ENCODE data around the gene ABI3BP.
"Not testable (repeated sequence)": the region's sequence is repeated elsewhere in the genome, so short reads cannot be mapped to it uniquely, and the experiment has no call there.

ABI3BP gene

DNA sequence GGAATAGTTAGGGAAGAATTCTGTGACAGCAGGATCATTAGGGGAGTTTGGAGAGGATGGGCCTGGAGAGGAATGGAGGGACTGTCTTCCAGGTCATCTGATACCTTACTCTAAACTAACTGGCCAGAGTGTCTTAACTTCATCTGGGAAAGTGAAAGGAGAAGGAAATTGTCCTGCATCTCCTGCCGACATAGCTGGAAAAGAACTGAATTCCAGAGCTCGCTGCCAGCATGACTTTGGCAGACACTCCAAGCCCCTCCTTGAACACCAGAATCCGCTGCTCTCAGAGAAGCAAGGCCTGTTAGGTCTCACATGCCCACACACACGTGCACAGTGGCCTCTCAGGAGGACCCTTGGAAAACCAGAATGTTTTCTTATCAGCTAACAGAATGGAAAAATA, 10.5 kb downstream of the ABI3BP start:
- DNase-seq, result peak; percentile 67

- DNase-seq, result no peak
These were observed 11.9 kb downstream of the ABI3BP start for GRCh38 chr3:100981164-100981911.

DNA sequence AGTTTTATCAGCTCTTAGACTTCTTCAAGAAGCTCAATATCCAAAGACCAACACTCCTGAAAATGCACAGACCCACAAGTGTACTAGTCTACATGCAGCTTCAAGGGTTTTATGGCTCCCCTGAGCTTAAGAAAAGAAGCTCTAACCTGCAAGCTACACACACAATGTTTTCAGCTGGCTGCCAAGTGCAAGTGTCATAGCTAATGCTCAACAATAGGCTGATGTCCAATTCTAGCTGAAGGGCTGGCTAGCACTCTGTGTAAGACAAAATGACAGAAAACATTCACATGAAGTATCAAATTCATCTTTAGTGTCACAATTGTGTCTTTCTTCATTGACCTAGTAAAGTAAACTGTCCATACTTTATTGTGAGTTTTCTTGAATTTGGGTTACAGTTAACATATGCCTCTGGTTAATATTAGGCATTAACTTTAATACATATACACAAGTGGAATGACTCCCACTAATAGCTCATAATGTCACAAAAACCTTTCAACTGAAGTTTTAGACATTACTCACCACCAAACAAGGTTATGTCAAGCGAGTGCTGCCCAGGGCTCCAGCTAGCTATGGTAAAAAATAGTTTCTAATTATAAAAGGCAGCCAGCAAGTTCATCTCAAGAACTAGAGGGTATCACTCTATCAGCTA, 15.1 kb downstream of the ABI3BP start:
- DNase-seq, result peak; percentile 43

- DNase-seq, result no peak
These were observed 16.6 kb downstream of the ABI3BP start for GRCh38 chr3:100976611-100977010.

DNA sequence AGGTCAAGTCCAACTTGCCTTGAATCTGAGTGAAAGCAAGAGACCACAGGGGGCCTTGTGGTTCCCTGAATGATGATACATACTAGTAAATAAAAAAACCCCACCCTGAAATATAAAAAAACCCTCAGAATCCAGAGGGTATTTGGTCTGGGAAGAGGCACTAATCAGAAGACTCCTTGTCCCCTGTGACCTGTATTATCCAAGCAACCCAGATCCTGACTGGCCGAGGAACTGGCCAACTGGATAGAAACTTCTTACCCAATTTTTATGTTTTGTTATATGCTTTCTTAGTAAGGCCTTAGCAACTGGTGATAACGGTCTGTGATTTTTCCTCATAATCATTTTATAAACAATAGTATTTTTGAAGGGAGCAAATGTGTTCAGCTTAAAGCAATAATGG, 17.5 kb downstream of the ABI3BP start:
- DNase-seq, result no peak

DNA sequence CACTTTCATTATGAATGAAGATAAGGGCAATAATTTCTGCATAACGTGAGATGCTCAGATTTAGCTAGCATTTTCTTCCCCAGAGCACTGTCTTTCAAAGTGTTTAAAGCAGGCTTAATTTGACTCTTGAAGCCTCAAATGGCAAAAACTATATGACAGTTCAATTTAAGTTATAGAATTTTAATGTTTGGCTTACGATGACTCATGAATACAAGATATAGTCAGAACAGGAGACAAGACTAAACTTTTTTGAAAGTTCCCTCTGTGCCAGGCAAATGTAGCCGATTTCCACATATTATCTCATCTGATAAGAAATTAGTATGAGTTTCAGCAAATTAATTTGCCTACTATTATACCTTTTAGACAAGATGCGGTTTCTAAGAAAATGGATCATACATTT, 19.6 kb downstream of the ABI3BP start:
- DNase-seq, result no peak

DNA sequence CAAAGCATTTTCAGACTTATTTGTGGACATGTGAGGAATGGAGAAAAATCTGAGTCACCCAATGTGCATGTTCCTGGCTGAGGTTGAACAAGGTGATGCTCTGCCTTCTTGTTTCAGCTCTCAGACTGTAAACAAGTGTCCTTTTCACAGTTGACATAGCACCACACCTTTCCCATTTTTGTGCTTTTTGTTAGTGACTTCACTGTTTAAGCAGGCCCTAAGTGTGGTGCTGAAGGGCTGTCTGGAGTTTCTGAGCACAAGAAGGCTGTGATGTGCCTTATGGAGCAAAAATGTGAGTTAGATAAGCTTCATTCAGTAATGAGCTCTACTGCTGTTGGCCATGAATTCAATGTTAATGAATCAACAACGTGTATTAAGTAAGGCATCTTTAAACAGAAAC, 20.4 kb downstream of the ABI3BP start:
- peak; percentile 56 for DNase-seq

DNA sequence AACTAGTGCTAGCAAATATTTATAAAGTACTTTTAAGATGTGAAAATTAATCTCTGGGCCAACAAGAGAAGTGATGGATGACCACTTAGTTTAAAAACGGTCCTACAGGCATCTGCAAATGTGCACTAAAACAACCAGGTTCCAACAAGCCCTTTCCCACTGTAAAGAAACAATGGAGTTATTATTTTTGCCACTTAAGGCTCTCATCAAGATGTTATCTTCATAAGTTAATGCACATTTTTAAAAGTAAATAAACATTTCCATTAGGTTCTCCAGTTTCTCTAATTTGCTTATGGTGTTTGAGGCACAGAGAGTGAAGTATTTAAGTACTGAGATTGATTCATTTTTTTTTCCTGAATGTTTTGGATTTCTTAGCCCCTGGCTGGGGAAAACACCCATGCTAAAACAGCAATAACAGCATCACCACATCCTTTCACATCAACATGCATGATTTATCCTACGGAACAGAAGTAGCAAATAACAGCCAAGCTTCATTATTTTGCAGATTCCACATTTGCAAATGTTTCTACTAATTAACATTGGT, 20.8 kb downstream of the ABI3BP start:
- DNase-seq, result no peak

DNA sequence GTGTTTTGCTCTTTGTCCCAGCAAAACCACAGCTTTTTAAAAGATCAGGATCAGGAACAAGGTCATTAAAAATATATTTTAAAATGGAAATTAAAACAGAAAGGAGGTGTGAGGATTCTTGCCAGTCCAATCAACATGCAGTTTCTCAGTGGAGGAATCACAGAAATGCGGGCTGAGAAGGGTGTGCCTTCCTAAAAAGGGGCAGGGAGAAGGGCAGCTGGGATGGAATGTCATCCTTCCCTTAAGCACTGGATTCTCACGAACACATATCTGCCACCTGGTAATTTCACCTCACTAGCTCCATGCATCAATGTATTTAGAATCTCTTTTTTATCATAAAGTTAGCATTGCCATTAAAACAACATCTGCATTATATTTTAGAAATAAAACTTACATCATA, 21.4 kb downstream of the ABI3BP start:
- no peak for DNase-seq

DNA sequence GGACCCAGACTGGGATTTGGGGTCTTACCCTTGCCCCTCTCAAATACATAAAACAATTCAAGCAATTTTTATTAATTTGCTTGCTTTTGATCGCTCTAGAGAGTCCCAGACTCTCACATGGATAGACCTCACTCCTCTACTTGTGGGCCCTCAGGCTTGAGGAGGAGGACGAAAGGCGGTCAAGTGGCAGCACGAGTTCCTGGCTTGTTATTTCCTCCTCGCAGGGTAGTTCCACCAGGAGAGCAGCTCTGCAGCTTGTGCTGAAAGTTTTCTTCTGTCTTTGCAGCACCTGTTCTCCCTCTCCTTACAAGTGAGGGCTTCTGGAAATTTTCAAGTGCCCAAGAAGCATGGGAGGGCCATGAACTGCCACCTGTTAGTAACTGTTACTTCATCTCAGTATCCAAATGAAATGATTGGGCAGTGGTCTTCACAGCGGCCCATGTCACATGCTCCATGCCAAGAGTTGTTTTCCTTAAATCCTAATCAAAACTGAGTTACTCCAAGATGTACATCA, 22.7 kb downstream of the ABI3BP start:
- no peak for DNase-seq

DNA sequence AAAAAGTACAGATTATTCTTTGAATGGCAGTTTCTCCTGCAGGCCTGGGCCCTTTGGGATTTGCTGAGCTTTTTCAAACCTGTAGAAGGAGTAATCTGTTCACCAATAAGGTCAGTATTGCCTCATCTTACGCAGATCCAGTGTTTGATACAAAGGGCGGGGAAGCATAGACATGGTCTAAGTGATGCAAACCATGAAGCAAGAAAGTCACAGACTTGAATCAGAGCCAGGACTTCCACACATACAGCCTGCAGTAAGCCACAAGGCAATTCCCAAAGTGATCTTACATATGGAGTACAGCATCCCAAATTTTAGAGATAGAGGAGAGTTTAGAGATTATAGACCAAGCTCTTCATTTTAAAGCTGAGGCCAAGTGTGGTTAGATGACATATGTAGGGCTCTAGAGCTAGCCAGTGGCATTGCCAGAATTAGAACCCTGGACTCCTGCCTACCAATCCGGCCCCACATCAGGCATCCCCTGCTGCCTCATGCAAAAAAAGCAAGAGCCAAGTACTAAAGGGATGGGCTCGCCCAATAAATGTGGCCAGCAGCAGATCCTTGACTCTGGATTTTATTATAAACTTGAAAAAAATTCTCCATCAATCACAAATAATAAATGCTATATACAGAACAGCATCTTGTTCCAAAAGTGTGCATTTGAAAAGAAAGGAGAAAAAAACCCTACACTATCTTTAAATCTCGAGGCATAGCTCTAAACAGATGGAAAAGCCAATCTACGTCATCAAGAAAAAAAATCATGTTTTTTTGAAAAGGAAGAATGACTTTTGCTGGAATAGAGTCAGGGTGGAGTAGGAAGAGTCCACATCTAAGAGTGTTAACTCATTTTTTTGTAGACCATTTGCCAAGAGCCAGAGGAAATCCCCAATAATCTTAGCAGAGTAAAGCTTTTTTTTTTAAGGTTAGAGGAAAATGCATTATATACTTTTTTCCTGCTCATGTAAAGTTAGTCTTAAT, 24.0 kb downstream of the ABI3BP start:
- peak; percentile 71 for DNase-seq

DNA sequence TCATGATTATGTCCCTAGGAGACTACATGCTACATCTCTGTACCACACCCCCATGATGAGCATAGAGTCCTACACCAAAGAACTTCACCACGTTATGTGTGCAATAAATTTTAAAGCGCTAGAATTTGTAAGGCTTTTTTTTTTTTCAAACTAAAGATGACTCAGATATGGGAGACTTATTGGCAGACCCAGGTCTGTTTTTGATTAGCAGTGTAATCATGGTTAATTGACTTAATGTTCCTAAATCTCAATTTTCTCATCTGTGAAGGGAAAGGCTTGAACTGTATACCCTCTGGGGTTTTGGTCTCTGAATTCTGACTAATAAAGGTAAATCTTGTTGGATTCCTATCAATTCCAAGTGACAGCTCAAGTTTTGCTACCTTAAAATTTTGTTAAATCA, 26.4 kb downstream of the ABI3BP start:
- peak; percentile 73 for DNase-seq

- peak; percentile 40 for DNase-seq
These were observed 27.2 kb downstream of the ABI3BP start for GRCh38 chr3:100966049-100966491.

DNA sequence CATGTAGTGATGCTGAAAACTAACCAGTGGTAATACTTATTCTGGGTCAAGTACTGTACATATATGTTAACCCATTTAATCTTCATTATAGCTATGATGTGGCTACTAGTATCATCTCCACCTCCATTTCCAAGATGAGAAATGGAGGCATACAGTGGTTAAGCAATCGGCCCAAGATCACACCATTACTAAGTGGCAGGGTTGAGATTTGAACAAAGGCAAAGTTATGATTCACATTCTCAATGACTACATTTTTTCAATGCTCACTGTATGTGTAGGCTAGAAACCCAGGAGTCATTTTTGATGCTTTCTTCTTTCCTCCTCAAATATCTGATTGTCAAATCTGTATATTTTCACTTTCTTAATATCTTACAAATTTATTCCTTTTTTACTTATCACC, 30.2 kb downstream of the ABI3BP start:
- DNase-seq, result no peak

- peak; percentile 63 for DNase-seq
These were observed 35.8 kb downstream of the ABI3BP start for GRCh38 chr3:100957261-100957986.

DNA sequence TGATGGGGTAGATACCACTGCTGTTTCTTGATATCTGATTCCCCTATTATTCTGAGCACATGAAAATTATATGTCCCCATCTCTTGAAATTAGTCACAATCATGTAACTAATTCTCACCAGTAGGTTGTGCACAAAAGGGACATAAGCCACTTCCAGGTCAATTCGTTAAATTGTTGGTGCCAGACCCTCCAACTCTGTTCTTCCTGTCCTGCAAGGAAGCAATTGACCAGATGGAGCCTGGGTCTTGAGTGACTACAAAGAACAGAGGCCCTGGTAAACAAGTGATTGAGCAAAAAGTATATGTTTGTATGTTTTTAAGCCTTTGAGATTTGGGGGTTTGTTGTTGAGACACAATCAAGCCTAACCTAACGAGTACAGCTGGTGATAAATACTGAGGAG, 36.9 kb downstream of the ABI3BP start:
- no peak for DNase-seq

DNA sequence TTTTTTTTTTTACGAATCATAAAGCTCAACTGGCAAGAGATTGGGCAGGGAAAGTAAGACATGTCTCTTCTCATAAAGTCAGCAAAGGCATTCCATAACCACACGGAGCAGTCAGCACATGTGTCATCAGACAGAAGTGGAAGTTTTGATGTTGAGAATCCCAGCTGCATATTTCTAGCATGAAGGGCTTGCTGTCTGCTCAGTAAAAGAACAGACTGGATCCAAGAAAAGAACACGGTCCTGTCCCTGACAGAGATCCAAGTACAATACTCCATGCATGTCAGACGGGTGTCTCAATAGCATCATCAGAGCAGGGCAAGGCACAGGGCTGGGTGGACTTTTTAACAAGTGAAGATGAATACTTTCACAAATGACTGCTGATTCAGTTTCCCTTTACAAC, 38.2 kb downstream of the ABI3BP start:
- peak; percentile 98 for DNase-seq

GRCh38 chr3:100954199-100954935, 38.9 kb downstream of the ABI3BP start:
- DNase-seq, result peak; percentile 38

DNA sequence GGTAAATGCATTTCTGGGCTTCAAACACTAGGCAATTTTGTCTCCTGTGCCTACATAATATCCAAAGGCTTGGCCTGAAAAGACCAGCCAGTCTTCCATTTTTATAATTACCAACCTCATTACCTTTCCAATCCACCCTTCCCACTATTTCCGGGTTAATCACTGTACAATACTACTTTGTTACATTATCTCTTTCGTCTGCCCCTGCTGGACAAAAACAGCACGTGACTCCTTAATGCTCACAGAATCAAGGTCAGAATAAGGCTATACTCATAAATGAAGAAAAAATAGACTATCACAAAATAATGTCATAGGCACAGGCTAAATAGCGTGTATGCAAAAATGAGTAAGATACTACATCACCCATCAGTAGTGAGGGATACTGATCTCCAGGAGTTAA, 40.1 kb downstream of the ABI3BP start:
- no peak for DNase-seq

- DNase-seq, result no peak
These were observed 46.1 kb downstream of the ABI3BP start for GRCh38 chr3:100947119-100947518.

- DNase-seq, result not testable (repeated sequence)
These were observed 47.1 kb downstream of the ABI3BP start for GRCh38 chr3:100946096-100946495.

Measured in fibroblast of skin of right biceps (primary cell).